PC-9 (cell line): ENCODE results near the gene HMGN2.

Experiments
- CTCF ChIP-seq: fragments of 200-600 bp; sonication (generic); conservative IDR thresholded peaks from 2 replicates; pipeline ENCODE4 v1.6.1; 2017; ENCODE audit warnings: mixed run types, antibody characterized with exemption, mild to moderate bottlenecking, moderate library complexity
- EZH2 ChIP-seq: fragments of 200-600 bp; sonication (generic); IDR thresholded peaks from 2 replicates; pipeline ENCODE4 v1.8.0; 2017; ENCODE audit warnings: antibody characterized with exemption, low read depth

DNA sequence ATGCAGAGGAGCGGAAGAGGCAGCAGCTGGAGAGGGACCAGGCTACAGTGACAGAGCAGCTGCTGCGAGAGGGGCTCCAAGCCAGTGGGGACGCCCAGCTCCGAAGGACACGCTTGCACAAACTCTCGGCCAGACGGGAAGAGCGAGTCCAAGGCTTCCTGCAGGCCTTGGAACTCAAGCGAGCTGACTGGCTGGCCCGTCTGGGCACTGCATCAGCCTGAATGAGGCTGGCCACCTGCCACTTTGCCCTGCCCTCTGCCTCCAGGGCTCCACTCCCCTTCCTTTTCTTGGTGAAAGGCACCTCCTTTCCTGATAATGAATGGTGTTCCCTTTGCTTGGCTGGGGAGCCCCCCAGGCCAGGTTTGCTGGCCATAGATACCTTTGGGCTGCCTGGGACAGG, 3.3 kb upstream of the HMGN2 start:
- TF ChIP-seq CTCF: no peak
- no peak for TF ChIP-seq EZH2
